Measurements from ENCODE around the gene RELT.

RELT gene

GRCh38 chr11:73388265-73389133 is 12.3 kb downstream of the RELT start:
- H3K27ac ChIP-seq, result no peak overlapping the region
- no peak for TF ChIP-seq ZFX (IDR thresholded peaks at IDR 0.05; ENCODE audit: borderline replicate concordance)
- TF ChIP-seq, protein P1, sequence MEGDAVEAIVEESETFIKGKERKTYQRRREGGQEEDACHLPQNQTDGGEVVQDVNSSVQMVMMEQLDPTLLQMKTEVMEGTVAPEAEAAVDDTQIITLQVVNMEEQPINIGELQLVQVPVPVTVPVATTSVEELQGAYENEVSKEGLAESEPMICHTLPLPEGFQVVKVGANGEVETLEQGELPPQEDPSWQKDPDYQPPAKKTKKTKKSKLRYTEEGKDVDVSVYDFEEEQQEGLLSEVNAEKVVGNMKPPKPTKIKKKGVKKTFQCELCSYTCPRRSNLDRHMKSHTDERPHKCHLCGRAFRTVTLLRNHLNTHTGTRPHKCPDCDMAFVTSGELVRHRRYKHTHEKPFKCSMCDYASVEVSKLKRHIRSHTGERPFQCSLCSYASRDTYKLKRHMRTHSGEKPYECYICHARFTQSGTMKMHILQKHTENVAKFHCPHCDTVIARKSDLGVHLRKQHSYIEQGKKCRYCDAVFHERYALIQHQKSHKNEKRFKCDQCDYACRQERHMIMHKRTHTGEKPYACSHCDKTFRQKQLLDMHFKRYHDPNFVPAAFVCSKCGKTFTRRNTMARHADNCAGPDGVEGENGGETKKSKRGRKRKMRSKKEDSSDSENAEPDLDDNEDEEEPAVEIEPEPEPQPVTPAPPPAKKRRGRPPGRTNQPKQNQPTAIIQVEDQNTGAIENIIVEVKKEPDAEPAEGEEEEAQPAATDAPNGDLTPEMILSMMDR (IDR thresholded peaks at IDR 0.05), result no peak

DNA sequence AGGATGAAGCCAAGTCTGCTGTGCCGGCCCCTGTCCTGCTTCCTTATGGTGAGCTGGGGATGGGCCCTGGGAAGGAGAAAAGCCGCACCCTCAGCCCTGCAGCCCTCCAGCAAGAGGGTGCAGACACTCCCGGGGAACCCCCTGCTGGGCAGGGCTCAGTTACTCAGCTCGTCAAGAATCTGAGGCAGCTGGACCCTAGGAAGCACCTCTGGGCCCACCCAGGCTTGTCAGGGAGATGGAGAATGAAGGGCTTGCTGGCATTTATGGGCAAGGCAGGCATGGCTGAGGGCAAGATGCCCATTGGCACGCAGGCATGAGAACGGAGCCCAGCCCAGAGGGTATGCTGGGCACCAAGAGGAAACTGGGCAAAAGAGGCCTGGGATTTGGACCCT is 12.9 kb downstream of the RELT start:
- TF ChIP-seq, protein P1 (IDR thresholded peaks at IDR 0.05), result no peak
- no peak for TF ChIP-seq ZFX (IDR thresholded peaks at IDR 0.05; ENCODE audit: borderline replicate concordance)
- H3K27ac ChIP-seq, result no peak overlapping the region

DNA sequence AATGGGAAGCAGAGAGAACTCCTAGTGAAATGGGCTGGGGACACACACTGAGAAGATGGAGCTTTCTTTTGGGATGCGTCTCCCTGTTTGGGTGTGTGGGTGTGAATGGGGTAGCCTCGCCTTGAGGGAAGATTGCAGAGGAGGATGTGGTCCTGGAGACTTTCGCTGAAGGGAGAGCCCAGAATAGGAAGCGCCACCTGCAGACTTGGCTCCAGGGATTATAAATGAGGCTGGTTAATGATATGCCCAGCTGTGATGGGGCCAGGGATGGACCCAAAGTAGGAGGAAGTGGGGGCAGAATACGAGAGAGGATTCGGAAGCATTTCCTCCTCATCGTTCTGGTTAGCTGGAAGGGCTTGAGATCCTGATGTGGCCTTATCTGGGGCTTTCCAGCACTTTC is 13.7 kb downstream of the RELT start:
- TF ChIP-seq ZFX (IDR thresholded peaks at IDR 0.05; ENCODE audit: borderline replicate concordance), result no peak
- TF ChIP-seq, protein P1 (IDR thresholded peaks at IDR 0.05), result no peak

DNA sequence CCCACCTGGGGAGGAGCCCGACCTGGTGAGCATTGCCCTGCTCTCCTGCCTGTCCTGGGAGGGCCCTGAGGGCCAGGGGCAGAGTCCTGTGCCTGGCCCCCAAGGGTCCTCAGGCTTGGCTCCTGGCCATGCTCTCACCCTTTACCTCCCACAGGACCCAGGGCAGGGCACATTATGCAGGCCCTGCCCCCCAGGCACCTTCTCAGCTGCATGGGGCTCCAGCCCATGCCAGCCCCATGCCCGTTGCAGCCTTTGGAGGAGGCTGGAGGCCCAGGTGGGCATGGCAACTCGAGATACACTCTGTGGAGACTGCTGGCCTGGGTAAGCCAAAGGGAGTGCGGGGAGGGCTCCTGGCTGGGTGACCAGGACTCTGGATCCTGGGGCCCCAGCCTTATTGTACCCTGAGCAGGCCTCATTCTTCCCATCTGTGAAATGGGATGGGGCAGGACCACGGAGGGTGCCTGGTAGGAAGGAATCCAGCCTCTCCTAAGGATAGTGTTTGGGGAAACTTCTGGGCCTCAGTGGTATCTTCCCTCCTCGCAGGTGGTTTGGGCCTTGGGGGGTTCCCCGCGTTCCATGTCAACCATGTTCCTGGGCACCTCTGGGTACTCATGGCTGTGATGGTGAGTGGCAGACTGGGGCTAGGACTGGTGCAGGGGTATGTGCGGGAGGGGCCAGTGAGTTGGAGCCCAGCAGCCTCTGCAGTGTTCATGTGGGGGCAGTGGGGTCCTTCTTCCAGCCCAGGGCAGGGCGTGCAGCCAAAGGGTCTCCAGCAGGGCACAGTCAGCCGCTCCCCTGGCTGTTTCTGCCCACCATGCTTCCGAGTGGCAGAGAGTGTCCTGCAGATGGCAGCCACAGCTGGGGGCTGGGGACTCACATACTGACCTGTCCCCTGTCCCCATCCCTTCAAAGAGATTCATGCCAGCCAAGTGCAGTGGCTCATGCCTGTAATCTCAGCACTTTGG is 14.7 kb downstream of the RELT start:
- no peak overlapping the region for H3K27ac ChIP-seq
- no peak for TF ChIP-seq ZFX (IDR thresholded peaks at IDR 0.05; ENCODE audit: borderline replicate concordance)
- TF ChIP-seq, protein P1 (IDR thresholded peaks at IDR 0.05), result no peak

More for the DNA sequence above, 13.7 kb downstream of the RELT start:
- no peak overlapping the region for H3K27ac ChIP-seq

DNA sequence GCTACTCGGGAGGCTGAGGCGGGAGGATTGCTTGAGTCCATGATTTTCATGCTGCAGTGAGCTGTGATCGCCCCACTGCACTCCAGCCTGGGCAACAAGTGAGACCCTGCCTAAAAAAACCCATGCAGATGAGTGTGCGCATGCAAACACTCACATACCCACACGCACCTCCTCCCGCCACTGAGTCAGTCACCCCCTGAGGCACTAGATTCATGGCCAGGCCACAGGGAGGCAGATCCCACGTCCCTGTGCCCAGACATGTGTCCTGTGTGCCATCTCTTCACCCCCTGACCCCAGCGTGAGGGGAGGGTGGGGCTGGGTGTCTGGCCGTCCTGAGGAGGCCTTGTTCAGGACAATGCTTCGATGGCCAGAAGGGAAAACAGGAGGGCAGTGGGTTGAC is 15.5 kb downstream of the RELT start:
- H3K27ac ChIP-seq, result no peak overlapping the region
- no peak for TF ChIP-seq ZFX (IDR thresholded peaks at IDR 0.05; ENCODE audit: borderline replicate concordance)
- TF ChIP-seq, protein P1 (IDR thresholded peaks at IDR 0.05), result no peak

GRCh38 chr11:73392108-73393010 is 16.2 kb downstream of the RELT start:
- TF ChIP-seq, protein P1 (IDR thresholded peaks at IDR 0.05), result no peak
- TF ChIP-seq ZFX (IDR thresholded peaks at IDR 0.05; ENCODE audit: borderline replicate concordance), result no peak
- H3K27ac ChIP-seq, result no peak overlapping the region
